Mesodermal cell (in vitro differentiated cells): ENCODE results near the gene ADIPOR2.
"Not testable (repeated sequence)": the region's sequence is repeated elsewhere in the genome, so short reads cannot be mapped to it uniquely, and the experiment has no call there.

Experiments
- H3K27ac ChIP-seq: 2 replicates; pipeline ENCODE4 v1.7.0; 2013; ENCODE audit warnings: mild to moderate bottlenecking, low read depth, low read length, moderate library complexity; ENCODE audit not compliant: severe bottlenecking
- H3K36me3 ChIP-seq: 2 replicates; pipeline ENCODE4 v1.7.1; 2013; ENCODE audit warnings: mild to moderate bottlenecking, low read length, moderate library complexity; ENCODE audit not compliant: control insufficient read depth, insufficient read depth
- H3K4me1 ChIP-seq: one replicate; pipeline ENCODE4 v1.7.1; 2013; ENCODE audit warnings: mild to moderate bottlenecking, low read length; ENCODE audit not compliant: insufficient read depth, control insufficient read depth, poor library complexity, severe bottlenecking
- H3K4me3 ChIP-seq: 2 replicates; pipeline ENCODE4 v1.7.0; 2013; ENCODE audit warnings: low read length, control low read depth, mild to moderate bottlenecking; ENCODE audit not compliant: insufficient read depth, poor library complexity, severe bottlenecking; ENCODE audit errors: extremely low read depth
- H3K9me3 ChIP-seq: 2 replicates; pipeline ENCODE4 v1.7.1; 2013; ENCODE audit warnings: mild to moderate bottlenecking, low read length, moderate library complexity; ENCODE audit not compliant: control insufficient read depth
- WGBS, 2 experiments: methylation state at CpG; one replicate each; pipeline ENCODE4 v1.1.5; 2013; ENCODE audit warnings: missing lambda C conversion rate in 2 of 2; ENCODE audit not compliant: insufficient coverage in 2 of 2; 5-methylcytosine and 5-hydroxymethylcytosine counted together

Gene ADIPOR2

DNA sequence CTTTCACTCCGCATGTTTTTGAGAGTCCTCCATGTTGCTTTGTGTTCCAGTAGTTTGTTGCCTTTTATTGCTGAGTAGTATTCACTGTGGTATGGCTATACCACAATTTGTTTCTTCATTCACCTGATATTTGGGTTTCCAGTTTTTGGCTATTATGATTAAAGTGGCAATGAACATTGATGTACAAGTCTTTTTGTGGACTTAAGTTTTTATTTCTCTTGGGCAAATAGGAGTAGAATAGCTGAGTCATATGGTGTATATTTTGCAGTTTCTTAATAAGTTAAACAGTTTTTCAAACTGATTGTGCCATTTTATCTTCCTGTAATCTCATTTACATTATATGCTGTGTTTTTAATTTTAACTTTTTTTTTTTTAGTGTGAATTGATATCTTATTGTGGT, 16.2 kb downstream of the ADIPOR2 start:
- 100% methylated on average over 1 of the region's 1 CpG; no CpG with 5 or more reads in 1 of the 2 experiments for WGBS, 2 experiments
- Histone ChIP-seq H3K27ac (no peak overlapping the region), H3K4me1 (no peaks in the 10 kb centered on the region), H3K36me3 (peaks cover 2% of the 10 kb centered on the region), H3K9me3 (no peaks in the 10 kb centered on the region), H3K4me3 (no peak overlapping the region)

DNA sequence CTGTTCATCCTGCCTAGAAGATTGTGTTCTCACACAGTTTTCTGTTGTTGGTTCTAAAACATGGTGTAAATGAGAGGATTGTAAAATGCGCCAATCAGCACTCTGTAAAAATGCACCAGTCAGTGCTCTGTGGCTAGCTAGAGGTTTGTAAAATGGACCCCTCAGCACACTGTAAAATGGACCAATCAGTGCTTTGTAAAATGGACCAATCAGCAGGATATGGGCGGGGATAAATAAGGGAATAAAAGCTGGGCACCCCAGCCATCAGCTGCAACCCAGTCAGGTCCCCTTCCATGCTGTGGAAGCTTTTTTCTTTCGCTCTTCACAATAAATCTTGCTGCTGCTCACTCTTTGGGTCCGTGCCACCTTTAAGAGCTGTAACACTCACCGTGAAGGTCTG, 19.1 kb downstream of the ADIPOR2 start:
- H3K27ac ChIP-seq, H3K4me3 ChIP-seq, H3K4me1 ChIP-seq: not testable (repeated sequence)
- Histone ChIP-seq H3K36me3 (peaks cover 16% of the 10 kb centered on the region), H3K9me3 (peaks cover 15% of the 10 kb centered on the region)
- WGBS, 2 experiments = 98% methylated on average over 5 of the region's 5 CpGs

DNA sequence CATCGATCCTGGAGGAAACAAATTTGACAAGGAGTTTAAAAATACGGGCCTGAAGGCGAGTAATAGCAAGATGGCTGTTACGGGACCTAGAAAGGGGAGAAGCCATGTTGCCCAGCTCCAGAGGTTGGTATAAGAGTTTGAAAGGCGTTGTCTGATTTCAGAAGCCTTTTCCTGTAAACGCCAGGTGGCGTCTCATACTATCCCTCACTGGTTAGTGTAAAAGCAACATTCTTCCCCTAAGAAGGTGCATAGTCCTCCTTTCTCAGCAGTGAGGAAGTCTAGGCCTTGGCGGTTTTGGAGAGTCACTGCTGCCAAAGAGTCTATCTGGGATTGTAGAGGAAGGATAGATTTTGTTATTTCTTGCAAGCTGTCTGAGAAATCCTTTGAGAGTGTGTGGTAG, 20.0 kb downstream of the ADIPOR2 start:
- 80 to 95% methylated on average over 6 to 7 of the region's 8 CpGs for WGBS, 2 experiments
- H3K27ac ChIP-seq, H3K4me1 ChIP-seq, H3K4me3 ChIP-seq: not testable (repeated sequence)
- H3K9me3 ChIP-seq = peaks cover 19% of the 10 kb centered on the region
- H3K36me3 ChIP-seq = peaks cover 23% of the 10 kb centered on the region

DNA sequence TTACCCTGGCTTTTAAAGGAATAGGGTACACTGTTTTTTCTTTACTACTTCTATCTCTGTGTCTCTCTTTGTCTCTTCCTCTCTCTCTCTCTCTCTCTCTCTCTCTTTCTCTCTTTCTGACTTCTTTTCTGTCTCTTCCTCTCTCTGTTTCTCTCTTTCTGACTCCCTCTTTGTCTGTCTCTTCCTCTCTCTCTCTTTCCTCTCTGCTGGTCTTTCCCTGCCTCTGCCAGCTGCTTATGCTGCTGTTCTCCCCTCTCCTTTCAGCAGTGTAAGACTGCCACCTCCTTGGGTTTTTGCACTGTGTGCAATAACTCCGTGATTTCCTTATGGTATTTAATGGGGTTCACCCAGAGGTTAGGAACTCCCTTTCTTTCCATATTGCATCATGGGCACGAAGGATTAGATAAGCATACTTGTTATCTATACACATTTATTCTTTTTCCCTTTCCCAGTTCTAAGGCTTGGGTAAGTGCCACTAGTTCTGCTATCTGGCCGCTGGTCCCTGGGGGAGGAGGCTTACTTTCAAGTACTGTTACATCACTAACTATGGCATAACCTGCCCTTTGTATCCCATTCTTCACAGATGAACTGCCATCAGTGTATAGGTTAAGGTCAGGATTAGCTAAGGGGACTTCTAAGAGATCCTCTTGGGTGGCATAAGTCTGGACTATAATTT, 20.8 kb downstream of the ADIPOR2 start:
- H3K27ac ChIP-seq, H3K4me3 ChIP-seq, H3K4me1 ChIP-seq: not testable (repeated sequence)
- Histone ChIP-seq H3K9me3 (peaks cover 19% of the 10 kb centered on the region), H3K36me3 (peaks cover 26% of the 10 kb centered on the region)
- 100% methylated on average over 2 of the region's 3 CpGs; no CpG with 5 or more reads in 1 of the 2 experiments for WGBS, 2 experiments

DNA sequence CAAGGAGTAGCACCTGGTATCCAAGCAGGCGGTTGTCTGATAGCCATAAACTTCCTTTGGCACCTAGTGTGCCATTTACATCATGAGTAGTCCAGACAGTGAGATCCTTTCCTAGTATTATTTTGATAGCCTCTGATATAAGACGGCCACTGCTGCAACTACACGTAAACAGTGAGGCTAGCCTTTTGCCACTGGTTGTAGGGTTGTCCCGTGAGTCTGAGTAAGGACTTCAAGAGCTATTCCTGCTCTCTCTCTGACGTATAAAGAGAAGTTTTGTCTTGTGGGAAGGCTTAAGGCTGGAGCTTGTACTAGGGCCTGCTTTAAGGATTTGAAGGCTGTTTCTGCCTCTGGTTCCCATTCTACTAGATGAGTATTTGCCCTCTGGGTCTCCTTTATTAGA, 21.4 kb downstream of the ADIPOR2 start:
- 94 to 100% methylated on average over 4 of the region's 5 CpGs for WGBS, 2 experiments
- H3K27ac ChIP-seq, H3K4me3 ChIP-seq: not testable (repeated sequence)

DNA sequence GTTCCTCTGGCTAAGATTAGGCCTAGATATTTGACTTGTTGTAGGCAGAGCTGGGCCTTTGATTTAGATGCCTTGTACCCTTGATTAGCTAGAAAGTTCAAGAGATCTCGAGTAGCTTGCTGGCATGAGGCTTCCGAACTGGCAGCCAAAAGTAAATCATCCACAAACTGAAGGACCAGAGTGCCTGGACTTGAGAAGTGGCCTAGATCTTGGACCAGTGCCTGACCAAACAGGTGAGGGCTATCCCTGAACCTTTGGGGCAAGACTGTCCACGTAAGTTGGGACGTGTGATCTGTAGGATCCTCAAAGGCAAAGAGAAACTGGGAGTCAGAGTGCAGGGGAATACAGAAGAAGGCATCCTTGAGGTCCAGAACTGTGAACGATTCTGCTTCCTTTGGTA, 22.0 kb downstream of the ADIPOR2 start:
- Histone ChIP-seq H3K36me3 (peaks cover 26% of the 10 kb centered on the region), H3K9me3 (peaks cover 19% of the 10 kb centered on the region)
- not testable (repeated sequence) for H3K27ac ChIP-seq, H3K4me3 ChIP-seq, H3K4me1 ChIP-seq
- 96 to 100% methylated on average over 4 of the region's 5 CpGs for WGBS, 2 experiments

More for the DNA sequence above, 21.4 kb downstream of the ADIPOR2 start:
- not testable (repeated sequence) for H3K4me1 ChIP-seq
- Histone ChIP-seq H3K36me3 (peaks cover 26% of the 10 kb centered on the region), H3K9me3 (peaks cover 19% of the 10 kb centered on the region)

DNA sequence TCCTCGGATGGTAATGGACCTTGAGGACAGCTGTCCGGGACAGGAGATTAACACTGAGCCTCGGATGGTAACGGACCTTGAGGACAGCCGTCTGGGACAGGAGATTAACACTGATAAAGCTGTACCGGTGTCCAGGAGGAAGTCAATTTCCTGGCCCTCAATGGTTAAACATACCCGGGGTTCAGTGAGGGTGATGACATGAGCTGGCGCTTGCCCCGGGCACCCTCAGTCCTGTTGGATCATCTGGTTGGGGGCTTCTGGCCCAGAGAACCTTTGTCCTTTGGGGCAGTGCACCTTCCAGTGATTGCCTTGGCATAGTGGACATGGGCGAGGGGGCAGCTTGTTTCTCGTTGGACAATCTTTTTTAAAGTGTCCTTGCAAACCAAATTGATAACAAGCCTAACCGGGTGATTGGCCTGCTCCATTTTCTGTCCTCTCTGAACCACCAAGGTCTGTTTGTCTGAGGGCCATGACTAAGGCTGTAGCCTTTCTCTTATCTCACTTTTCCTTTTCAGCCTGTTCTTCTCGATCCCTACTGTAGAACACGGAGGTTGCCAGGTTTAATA, 23.0 kb downstream of the ADIPOR2 start:
- Histone ChIP-seq H3K9me3 (peaks cover 19% of the 10 kb centered on the region), H3K36me3 (peaks cover 26% of the 10 kb centered on the region)
- not testable (repeated sequence) for H3K4me1 ChIP-seq, H3K4me3 ChIP-seq, H3K27ac ChIP-seq
- 94% methylated on average over 13 to 14 of the region's 14 CpGs for WGBS, 2 experiments

DNA sequence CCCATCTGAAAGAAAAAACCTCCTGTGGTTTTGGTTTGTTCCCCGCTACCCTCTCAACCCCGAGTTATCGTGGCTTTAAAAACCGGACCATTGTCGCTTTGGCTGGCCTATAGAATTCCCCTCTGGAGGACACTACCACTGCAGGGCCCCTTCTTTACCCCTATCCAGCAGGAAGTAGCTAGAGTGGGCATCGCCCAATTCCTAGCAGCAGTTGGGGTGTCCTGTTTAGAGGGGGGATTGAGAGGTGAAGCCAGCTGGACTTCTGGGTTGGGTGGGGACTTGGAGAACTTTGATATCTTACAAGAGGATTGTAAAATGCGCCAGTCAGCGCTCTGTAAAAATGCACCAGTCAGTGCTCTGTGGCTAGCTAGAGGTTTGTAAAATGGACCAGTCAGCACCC, 24.6 kb downstream of the ADIPOR2 start:
- peaks cover 27% of the 10 kb centered on the region for H3K9me3 ChIP-seq
- H3K27ac ChIP-seq, H3K4me3 ChIP-seq, H3K4me1 ChIP-seq: not testable (repeated sequence)
- 96 to 100% methylated on average over 2 to 5 of the region's 8 CpGs for WGBS, 2 experiments
- peaks cover 35% of the 10 kb centered on the region for H3K36me3 ChIP-seq

DNA sequence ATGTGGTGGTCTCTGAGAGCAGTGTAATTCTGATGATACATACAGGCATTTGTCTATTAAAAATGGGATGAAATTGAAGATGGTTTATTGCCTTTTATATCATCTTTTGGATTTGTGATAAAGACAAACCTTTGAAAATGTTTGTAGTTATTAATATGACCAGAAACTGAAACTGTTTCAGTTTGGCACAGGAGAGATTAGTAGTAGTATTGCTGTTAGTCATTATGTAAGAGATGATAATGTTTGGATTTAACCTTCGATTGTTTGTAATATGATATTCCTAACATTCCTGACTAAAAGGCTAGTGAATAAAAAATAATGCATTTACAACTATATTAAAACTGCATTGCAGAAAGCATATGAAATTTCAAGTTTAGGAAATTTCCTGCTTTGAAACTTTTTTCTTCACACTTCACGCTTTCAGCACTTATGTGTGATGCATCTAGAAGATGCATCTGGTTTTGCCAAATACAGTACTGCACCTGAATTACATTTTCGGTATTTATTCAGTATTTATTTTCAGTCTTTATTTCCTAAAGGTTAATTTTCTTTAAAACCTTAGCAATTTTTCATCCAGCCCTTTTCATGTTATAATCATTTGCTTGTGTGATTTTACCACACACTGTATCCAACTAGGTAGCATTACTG, 25.5 kb downstream of the ADIPOR2 start:
- H3K9me3 ChIP-seq = peaks cover 27% of the 10 kb centered on the region
- 100% methylated on average over 1 of the region's 3 CpGs for WGBS, 2 experiments
- no peak overlapping the region for H3K27ac ChIP-seq
- no peaks in the 10 kb centered on the region for H3K4me1 ChIP-seq
- H3K4me3 ChIP-seq = no peak overlapping the region
- H3K36me3 ChIP-seq = peaks cover 37% of the 10 kb centered on the region

DNA sequence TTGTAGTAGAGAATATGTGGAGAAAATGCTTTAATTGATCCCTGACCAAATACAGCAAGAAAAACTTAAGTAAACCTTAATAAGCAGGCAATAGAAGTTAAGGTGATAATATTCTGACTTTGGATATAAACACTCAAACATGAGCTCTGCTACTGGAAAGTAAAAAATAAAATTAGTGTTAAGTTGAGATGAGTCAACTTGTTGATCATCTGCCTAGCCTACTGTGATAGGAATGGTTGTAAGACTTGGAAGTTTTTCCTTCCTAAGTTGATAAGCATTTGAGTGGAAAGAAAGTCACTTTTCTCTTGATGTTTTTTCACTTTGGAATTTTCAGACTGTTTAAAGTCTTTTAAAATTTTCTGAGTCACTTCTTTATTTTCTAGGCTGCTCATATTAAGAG, 26.0 kb downstream of the ADIPOR2 start:
- H3K4me1 ChIP-seq = no peaks in the 10 kb centered on the region
- no peak overlapping the region for H3K4me3 ChIP-seq
- no peak overlapping the region for H3K27ac ChIP-seq
- peaks cover 27% of the 10 kb centered on the region for H3K9me3 ChIP-seq
- peaks cover 35% of the 10 kb centered on the region for H3K36me3 ChIP-seq

DNA sequence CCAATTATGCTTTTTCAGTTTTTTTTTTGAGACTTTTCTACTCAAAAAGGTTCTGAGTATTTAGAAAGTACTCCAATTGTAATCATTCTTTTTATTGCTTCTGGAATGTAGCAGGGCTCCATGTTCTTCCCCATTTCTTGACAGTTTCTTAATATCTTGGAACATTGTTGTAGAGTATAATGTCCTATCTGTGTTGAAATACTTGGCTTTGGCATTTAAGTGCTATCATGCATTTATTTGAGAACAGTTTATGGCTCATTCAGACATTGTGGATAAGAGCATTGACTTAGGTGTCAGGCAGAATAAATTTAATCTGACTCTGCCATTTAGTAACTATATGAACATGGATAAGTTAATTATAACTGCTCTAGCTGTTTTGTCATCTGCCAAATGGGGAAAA, 28.3 kb downstream of the ADIPOR2 start:
- H3K27ac ChIP-seq = no peak overlapping the region
- H3K4me1 ChIP-seq = no peaks in the 10 kb centered on the region
- H3K9me3 ChIP-seq = peaks cover 20% of the 10 kb centered on the region
- peaks cover 32% of the 10 kb centered on the region for H3K36me3 ChIP-seq
- no peak overlapping the region for H3K4me3 ChIP-seq
